ENCODE measurements around the gene PCNX4. TPM values are rescaled to one million over a fixed set of nuclear protein-coding genes. Genes with fewer than 3 reads are reported as not detected.
A peak's percentile ranks its signal among the peaks of the same experiment; 100 is the strongest.

The PCNX4 gene
- total and polyA plus RNA-seq, 7 donors, result 3.7 to 55.9 (median 43.8) TPM

DNA sequence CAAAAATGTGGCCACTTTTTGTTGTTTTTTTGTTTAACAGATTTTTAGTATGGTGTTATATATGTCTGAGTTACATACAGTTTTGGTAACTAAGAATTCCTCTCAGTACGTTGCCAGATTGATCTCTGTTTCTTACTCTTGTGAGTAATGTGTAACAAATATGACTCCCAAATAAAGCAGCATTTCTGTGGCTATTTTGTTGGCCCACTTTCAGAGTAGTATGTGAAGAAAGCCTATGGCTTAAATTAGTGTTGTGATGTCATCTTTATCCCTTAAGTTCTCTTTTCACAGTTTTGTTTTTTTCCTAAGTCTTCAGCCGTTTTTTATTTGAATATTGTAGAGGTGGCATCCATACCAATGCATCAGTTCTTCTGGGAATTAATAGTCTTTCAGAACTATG is 10.7 kb downstream of the PCNX4 start:
- WGBS, 2 donors, result 66 to 67% methylated on average over 2 of the region's 2 CpGs
- H3K27me3 ChIP-seq, result no peaks in the 10 kb centered on the region
- no peaks in the 10 kb centered on the region for H3K9me3 ChIP-seq
- H3K27ac ChIP-seq, result no peak overlapping the region
- peaks cover 0 to 3% (median 0%) of the 10 kb centered on the region in 4 donors for H3K36me3 ChIP-seq
- DNase-seq, result no peak
- TF ChIP-seq, protein P1, sequence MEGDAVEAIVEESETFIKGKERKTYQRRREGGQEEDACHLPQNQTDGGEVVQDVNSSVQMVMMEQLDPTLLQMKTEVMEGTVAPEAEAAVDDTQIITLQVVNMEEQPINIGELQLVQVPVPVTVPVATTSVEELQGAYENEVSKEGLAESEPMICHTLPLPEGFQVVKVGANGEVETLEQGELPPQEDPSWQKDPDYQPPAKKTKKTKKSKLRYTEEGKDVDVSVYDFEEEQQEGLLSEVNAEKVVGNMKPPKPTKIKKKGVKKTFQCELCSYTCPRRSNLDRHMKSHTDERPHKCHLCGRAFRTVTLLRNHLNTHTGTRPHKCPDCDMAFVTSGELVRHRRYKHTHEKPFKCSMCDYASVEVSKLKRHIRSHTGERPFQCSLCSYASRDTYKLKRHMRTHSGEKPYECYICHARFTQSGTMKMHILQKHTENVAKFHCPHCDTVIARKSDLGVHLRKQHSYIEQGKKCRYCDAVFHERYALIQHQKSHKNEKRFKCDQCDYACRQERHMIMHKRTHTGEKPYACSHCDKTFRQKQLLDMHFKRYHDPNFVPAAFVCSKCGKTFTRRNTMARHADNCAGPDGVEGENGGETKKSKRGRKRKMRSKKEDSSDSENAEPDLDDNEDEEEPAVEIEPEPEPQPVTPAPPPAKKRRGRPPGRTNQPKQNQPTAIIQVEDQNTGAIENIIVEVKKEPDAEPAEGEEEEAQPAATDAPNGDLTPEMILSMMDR (IDR thresholded peaks at IDR 0.05), result no peak
- TF ChIP-seq POLR2AphosphoS5 (IDR thresholded peaks at IDR 0.05) (no peak), POLR2A (IDR thresholded peaks at IDR 0.05) (no peak), EP300 (IDR thresholded peaks at IDR 0.05) (no peak)
- intact Hi-C loops (cut with DNase I), result no loop called here
- H3K4me3 ChIP-seq, result no peak overlapping the region
- H3K4me1 ChIP-seq, result peaks cover 0 to 34% (median 16%) of the 10 kb centered on the region in 4 donors

- H3K27ac ChIP-seq, result peak overlapping the region in 1 of 4 donors; percentile 17
Measured at GRCh38 chr14:60106339-60106738, 14.6 kb downstream of the PCNX4 start.

GRCh38 chr14:60107477-60107876 is 15.8 kb downstream of the PCNX4 start:
- WGBS, 2 donors, result 86 to 89% methylated on average over 4 of the region's 4 CpGs
- intact Hi-C loops (cut with DNase I), result no loop called here
- H3K4me1 ChIP-seq, result peaks cover 0 to 28% (median 13%) of the 10 kb centered on the region in 4 donors
- no peak for DNase-seq
- no peak for TF ChIP-seq POLR2A (IDR thresholded peaks at IDR 0.05)
- no peak for TF ChIP-seq EP300 (IDR thresholded peaks at IDR 0.05)
- TF ChIP-seq, protein P1 (IDR thresholded peaks at IDR 0.05), result no peak
- no peak for TF ChIP-seq POLR2AphosphoS5 (IDR thresholded peaks at IDR 0.05)
- no peaks in the 10 kb centered on the region for H3K9me3 ChIP-seq
- H3K4me3 ChIP-seq, result no peak overlapping the region
- no peaks in the 10 kb centered on the region for H3K27me3 ChIP-seq
- H3K36me3 ChIP-seq, result no peaks in the 10 kb centered on the region
- H3K27ac ChIP-seq, result no peak overlapping the region

More at GRCh38 chr14:60106339-60106738, 14.6 kb downstream of the PCNX4 start:
- Histone ChIP-seq H3K4me3 (no peak overlapping the region), H3K36me3 (no peaks in the 10 kb centered on the region), H3K27me3 (no peaks in the 10 kb centered on the region), H3K9me3 (no peaks in the 10 kb centered on the region), H3K4me1 (peaks cover 0 to 34% (median 16%) of the 10 kb centered on the region in 4 donors)
- 57 to 74% methylated on average over 2 of the region's 2 CpGs for WGBS, 2 donors
- TF ChIP-seq EP300 (IDR thresholded peaks at IDR 0.05), result no peak
- no peak for TF ChIP-seq POLR2AphosphoS5 (IDR thresholded peaks at IDR 0.05)
- TF ChIP-seq POLR2A (IDR thresholded peaks at IDR 0.05), result no peak
- TF ChIP-seq, protein P1 (IDR thresholded peaks at IDR 0.05), result no peak
- intact Hi-C loops (cut with DNase I), result no loop called here
- DNase-seq, result no peak

DNA sequence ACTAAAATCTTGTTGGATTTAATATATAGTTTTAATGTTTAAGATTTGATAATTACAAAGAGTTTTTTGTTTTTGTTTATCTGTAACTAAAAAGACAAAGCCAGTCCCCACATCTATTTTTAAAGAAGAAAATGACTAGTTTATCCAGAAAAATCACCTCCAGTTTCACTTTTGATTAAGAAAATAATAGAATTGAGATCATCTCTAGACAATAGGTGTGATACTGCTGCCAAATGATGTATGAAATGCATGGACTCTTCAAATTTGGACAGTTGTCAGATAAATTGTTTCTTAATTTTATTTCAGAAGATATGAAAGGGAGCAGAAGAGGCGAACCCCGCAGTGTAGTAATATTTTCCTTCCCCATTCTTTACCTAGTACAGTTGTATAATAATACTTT is 20.0 kb downstream of the PCNX4 start:
- DNase-seq, result no peak
- H3K27me3 ChIP-seq, result no peaks in the 10 kb centered on the region
- TF ChIP-seq EP300 (IDR thresholded peaks at IDR 0.05) (no peak), POLR2A (IDR thresholded peaks at IDR 0.05) (no peak), POLR2AphosphoS5 (IDR thresholded peaks at IDR 0.05) (no peak)
- TF ChIP-seq, protein P1 (IDR thresholded peaks at IDR 0.05), result no peak
- 92 to 96% methylated on average over 2 of the region's 2 CpGs for WGBS, 2 donors
- no peaks in the 10 kb centered on the region for H3K9me3 ChIP-seq
- H3K4me1 ChIP-seq, result peaks cover 0 to 14% (median 2%) of the 10 kb centered on the region in 4 donors
- no peak overlapping the region for H3K4me3 ChIP-seq
- intact Hi-C loops (cut with DNase I), result no loop called here
- H3K36me3 ChIP-seq, result peaks cover 0 to 12% (median 0%) of the 10 kb centered on the region in 4 donors
- H3K27ac ChIP-seq, result no peak overlapping the region

- H3K9me3 ChIP-seq, result no peaks in the 10 kb centered on the region
- WGBS, 2 donors, result 2 to 43% methylated on average over 1 of the region's 1 CpG
- peaks cover 0 to 41% (median 5%) of the 10 kb centered on the region in 4 donors for H3K36me3 ChIP-seq
- intact Hi-C loops (cut with DNase I), result no loop called here
- peaks cover 0 to 10% (median 2%) of the 10 kb centered on the region in 4 donors for H3K4me1 ChIP-seq
- no peaks in the 10 kb centered on the region for H3K27me3 ChIP-seq
- no peak for DNase-seq
- H3K4me3 ChIP-seq, result no peak overlapping the region
- TF ChIP-seq EP300 (IDR thresholded peaks at IDR 0.05) (no peak), POLR2AphosphoS5 (IDR thresholded peaks at IDR 0.05) (no peak), POLR2A (IDR thresholded peaks at IDR 0.05) (no peak)
- TF ChIP-seq, protein P1 (IDR thresholded peaks at IDR 0.05), result no peak
- no peak overlapping the region for H3K27ac ChIP-seq
Measured at GRCh38 chr14:60114881-60115280, 23.2 kb downstream of the PCNX4 start.
